ENCODE results near the gene BTAF1. TPM values are rescaled to one million over a fixed set of nuclear protein-coding genes. Genes with fewer than 3 reads are reported as not detected.

The BTAF1 gene
- total and polyA plus RNA-seq, 8 donors: 5.5 to 16.4 (median 12.5) TPM

DNA sequence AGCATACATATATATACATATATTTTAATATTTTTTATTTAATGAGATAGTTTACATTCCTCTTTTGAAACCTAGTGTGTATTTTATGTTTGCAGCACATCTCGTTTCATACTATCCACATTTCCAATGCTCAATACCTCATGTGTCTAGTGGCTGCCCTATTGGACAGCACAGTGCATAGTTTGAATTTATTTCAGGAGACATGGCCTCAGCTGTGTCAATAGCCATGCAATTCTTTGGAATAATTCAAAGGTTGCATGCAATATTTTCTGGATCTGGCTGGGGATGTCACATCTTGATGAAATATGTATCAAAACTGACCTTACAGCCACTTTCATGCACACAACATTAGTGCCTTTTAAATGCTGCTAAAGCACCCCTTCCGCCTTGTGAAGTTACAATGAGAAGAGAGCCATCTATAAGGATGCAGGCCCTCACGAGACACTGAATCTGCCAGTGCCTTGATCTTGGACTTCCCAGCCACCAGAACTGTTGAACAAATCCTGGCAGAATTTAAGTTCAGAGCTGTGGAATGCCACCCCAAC, 27.3 kb upstream of the BTAF1 start:
- FAIRE-seq: no peak
- no peak for ATAC-seq

GRCh38 chr10:91897421-91897820, 26.1 kb upstream of the BTAF1 start:
- FAIRE-seq: no peak

More for the DNA sequence above, 27.3 kb upstream of the BTAF1 start:
- 78 to 85% methylated on average over 3 of the region's 3 CpGs for WGBS, 2 donors
- Histone ChIP-seq H3K4me3 (no peak overlapping the region), H3K36me3 (no peaks in the 10 kb centered on the region), H3K9me3 (no peaks in the 10 kb centered on the region), H3K27me3 (no peaks in the 10 kb centered on the region), H3K27ac (no peak overlapping the region), H3K4me1 (no peaks in the 10 kb centered on the region)
- TF ChIP-seq, protein P1, sequence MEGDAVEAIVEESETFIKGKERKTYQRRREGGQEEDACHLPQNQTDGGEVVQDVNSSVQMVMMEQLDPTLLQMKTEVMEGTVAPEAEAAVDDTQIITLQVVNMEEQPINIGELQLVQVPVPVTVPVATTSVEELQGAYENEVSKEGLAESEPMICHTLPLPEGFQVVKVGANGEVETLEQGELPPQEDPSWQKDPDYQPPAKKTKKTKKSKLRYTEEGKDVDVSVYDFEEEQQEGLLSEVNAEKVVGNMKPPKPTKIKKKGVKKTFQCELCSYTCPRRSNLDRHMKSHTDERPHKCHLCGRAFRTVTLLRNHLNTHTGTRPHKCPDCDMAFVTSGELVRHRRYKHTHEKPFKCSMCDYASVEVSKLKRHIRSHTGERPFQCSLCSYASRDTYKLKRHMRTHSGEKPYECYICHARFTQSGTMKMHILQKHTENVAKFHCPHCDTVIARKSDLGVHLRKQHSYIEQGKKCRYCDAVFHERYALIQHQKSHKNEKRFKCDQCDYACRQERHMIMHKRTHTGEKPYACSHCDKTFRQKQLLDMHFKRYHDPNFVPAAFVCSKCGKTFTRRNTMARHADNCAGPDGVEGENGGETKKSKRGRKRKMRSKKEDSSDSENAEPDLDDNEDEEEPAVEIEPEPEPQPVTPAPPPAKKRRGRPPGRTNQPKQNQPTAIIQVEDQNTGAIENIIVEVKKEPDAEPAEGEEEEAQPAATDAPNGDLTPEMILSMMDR (IDR thresholded peaks at IDR 0.05): no peak
- intact Hi-C loops (cut with DNase I): no loop called here
- no peak for DNase-seq

DNA sequence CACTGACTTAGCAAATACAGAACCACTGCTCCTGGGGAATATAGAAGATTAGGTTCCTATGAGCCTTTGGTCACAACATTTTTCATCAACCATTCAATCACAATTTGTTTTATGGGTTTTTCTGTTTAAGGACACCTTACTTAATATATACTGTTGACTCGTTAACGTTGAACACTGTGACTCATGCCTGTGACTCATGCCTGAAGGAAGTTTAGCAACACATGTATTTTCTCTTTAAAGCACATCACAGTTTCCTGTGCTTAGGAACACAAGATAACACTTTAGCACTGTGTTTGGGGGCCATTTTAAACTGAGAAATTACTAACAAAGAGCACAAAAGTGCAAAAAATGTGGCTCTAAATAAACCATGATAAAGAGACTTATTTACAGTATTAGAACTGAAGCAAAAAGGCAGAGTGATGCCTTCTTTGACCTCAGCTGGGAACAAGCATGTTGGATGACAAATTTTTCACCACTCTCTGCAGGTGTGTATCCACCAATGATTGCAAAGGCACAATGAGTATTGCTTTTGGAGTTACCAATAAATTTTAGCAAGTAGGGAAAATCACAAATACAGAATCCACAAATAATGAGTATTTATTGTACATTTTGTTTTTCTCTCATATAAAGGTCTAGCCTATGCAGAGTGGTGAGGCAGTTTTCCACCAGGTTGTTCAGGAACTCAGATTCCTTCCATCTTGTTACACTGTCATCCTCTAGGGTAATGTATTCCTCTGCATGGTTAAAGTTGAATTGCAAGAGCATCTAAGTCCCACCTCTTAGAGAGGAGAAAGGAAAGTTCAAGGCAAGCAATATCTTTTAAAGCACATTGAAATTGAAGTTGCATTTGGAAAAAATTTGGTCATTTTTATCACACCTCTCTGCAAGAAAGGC, 21.5 kb upstream of the BTAF1 start:
- no peak overlapping the region for H3K4me3 ChIP-seq
- intact Hi-C loops (cut with DNase I): no loop called here
- FAIRE-seq (no peak), DNase-seq (peak in 1 of 6 donors; percentile 41), ATAC-seq (peak; percentile 78 to 97 (median 83))
- H3K36me3 ChIP-seq: no peaks in the 10 kb centered on the region
- H3K9me3 ChIP-seq: no peaks in the 10 kb centered on the region
- no peaks in the 10 kb centered on the region for H3K27me3 ChIP-seq
- WGBS, 2 donors: 7 to 12% methylated on average over 2 of the region's 2 CpGs
- TF ChIP-seq, protein P1 (IDR thresholded peaks at IDR 0.05): no peak
- no peaks in the 10 kb centered on the region for H3K4me1 ChIP-seq
- H3K27ac ChIP-seq: peak overlapping the region in 1 of 4 donors; percentile 24

More at GRCh38 chr10:91897421-91897820, 26.1 kb upstream of the BTAF1 start:
- intact Hi-C loops (cut with DNase I): no loop called here
- no peak for ATAC-seq
- Histone ChIP-seq H3K4me1 (no peaks in the 10 kb centered on the region), H3K27ac (no peak overlapping the region), H3K36me3 (no peaks in the 10 kb centered on the region), H3K27me3 (no peaks in the 10 kb centered on the region), H3K4me3 (no peak overlapping the region), H3K9me3 (no peaks in the 10 kb centered on the region)
- DNase-seq: no peak
- TF ChIP-seq, protein P1 (IDR thresholded peaks at IDR 0.05): no peak
- 50 to 59% methylated on average over 8 of the region's 8 CpGs for WGBS, 2 donors

DNA sequence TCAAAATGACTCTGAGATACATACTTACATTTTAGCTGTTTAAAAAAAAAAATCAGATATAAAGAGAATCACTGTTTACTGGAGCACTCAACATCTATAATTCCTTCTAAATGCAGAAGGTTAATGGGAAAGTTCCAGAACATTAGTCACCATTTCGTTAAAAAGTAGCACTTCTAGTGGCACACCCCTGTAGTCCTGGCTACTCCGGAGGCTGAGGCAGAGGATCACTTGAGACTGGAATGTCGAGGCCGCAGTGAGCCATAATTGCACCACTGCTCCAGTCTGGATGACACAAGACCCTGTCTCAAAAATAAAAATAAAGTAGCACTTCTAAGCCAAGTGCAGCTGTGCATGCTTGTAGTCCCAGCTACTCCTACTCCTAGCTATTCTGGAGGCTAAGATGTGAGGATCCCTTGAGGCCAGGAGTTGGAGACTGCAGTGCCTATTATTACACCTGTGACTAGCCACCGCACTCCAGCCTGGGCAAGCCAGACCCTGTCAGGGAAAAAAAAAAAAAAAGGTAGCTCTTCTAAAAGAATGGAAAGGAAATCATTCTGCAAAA, 16.5 kb upstream of the BTAF1 start:
- Histone ChIP-seq H3K4me3 (peak overlapping the region in 1 of 4 donors; percentile 86), H3K4me1 (peaks cover 0 to 5% (median 4%) of the 10 kb centered on the region in 3 donors), H3K9me3 (no peaks in the 10 kb centered on the region), H3K27ac (no peak overlapping the region), H3K36me3 (no peaks in the 10 kb centered on the region), H3K27me3 (peaks cover 0 to 7% (median 0%) of the 10 kb centered on the region in 4 donors)
- WGBS, 2 donors: 95 to 96% methylated on average over 5 of the region's 5 CpGs
- FAIRE-seq (no peak), DNase-seq (no peak), ATAC-seq (no peak)
- intact Hi-C loops (cut with DNase I): no loop called here
- TF ChIP-seq, protein P1 (IDR thresholded peaks at IDR 0.05): no peak
